Activated CD4-positive, alpha-beta T cell treated with anti-CD3 and anti-CD28 coated beads for 36 hours (primary cell): ENCODE results near the gene QSOX2. TPM values are rescaled to one million over a fixed set of nuclear protein-coding genes. Genes with fewer than 3 reads are reported as not detected.
A peak's percentile ranks its signal among the peaks of the same experiment; 100 is the strongest.

Experiments used
- ATAC-seq: fragments of 200-7000 bp; cut with Tn5 transposase; one replicate; pipeline ENCODE4 v1.10.0; 2021; ENCODE audit warnings: mild to moderate bottlenecking, moderate library complexity
- CTCF ChIA-PET: fragments of 350-600 bp; sonication (Branson Sonifier 250); formaldehyde crosslinking; loops from one replicate; lab custom pipeline; 2021; ENCODE audit warnings: antibody characterized with exemption; lab: Charles Lee
- POLR2A ChIA-PET: fragments of 350-600 bp; sonication (Branson Sonifier 250); formaldehyde crosslinking; loops from one replicate; lab custom pipeline; 2021; ENCODE audit warnings: antibody characterized with exemption, inconsistent platforms; lab: Charles Lee
- DNase-seq: peaks from one replicate; pipeline ENCODE4 v3.0.0-alpha.2; 2020
- H3K27ac Mint-ChIP-seq: one replicate; pipeline ENCODE4 v1.8.0; 2021; ENCODE audit warnings: mixed read lengths
- H3K27me3 Mint-ChIP-seq: one replicate; pipeline ENCODE4 v1.8.0; 2021; ENCODE audit warnings: mixed read lengths
- H3K36me3 Mint-ChIP-seq: one replicate; pipeline ENCODE4 v1.8.0; 2021; ENCODE audit warnings: low read depth, mixed read lengths
- H3K4me1 Mint-ChIP-seq: one replicate; pipeline ENCODE4 v1.8.0; 2021; ENCODE audit warnings: mixed read lengths
- H3K4me3 Mint-ChIP-seq: one replicate; pipeline ENCODE4 v1.8.0; 2021; ENCODE audit warnings: mild to moderate bottlenecking, moderate library complexity, mixed read lengths
- H3K9me3 Mint-ChIP-seq: one replicate; pipeline ENCODE4 v1.8.0; 2021; ENCODE audit warnings: low read depth, mixed read lengths
- intact Hi-C, 2 experiments: fragments of 100-400 bp; cut with DNase I in 1 of 2; cut with micrococcal nuclease in 1 of 2; formaldehyde crosslinking; loops; one replicate each; pipeline versions ENCODE4 v1.14.2 to v1.15.1; 2022 to 2024; cut with DNase I, micrococcal nuclease
- total RNA-seq, 2 experiments: library from RNA; stranded (reverse); gene quantifications; one replicate each; pipeline ENCODE4 v1.2.3, GENCODE V29; 2021

Gene QSOX2
- total RNA-seq, 2 experiments from 2014 or later: 18.1 to 21.2 TPM

DNA sequence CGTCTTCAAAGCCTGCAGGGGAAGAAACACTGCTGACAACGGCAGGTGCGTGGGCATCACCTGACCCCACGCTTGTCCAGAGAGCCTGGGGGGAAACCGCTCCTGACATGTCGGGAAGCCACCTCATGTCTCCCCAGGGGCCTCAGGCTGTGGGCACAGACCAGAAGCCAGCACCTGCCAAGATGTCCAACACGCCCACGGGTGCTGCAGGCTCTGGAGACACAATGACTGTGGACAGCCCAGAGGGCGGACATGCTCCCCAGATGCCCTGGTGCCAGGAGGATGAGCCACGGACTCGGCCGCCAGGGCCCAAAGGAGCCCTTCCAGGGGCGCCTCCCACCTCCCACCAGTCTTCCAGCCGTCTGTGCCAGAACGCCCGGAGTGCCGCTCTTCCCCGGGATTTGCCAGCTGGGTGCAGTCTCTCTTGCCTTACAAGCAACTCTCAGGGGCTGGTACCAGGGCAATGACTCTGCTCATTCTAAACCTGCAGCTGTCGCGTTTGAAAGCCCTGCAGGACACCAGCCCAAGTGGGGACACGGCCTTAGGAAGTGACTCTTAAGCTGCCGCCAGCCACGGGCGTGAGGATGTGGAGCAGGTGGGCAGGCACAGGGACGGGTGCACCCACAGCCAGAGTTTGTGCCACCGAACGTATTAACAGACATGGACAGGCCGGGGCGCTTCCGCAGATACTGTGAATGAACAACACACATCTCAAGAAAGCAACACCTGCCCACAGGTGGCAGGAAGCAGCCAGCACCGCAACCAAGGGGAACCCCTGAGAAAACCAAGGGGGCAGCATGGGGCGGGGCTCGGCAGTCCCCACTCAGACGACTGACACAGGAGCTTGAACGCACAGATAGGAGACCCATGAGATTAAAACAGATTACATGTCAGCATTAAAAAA, 33.9 kb downstream of the QSOX2 start:
- DNase-seq: no peak
- ATAC-seq: no peak
- Mint-ChIP-seq H3K4me3 (no peak overlapping the region), H3K9me3 (no peaks in the 10 kb centered on the region), H3K27me3 (no peaks in the 10 kb centered on the region), H3K27ac (no peak overlapping the region), H3K36me3 (peaks cover 45% of the 10 kb centered on the region), H3K4me1 (no peaks in the 10 kb centered on the region)
- ChIA-PET CTCF (no interaction called here), POLR2A (no interaction called here)
- intact Hi-C loops: no loop called here

DNA sequence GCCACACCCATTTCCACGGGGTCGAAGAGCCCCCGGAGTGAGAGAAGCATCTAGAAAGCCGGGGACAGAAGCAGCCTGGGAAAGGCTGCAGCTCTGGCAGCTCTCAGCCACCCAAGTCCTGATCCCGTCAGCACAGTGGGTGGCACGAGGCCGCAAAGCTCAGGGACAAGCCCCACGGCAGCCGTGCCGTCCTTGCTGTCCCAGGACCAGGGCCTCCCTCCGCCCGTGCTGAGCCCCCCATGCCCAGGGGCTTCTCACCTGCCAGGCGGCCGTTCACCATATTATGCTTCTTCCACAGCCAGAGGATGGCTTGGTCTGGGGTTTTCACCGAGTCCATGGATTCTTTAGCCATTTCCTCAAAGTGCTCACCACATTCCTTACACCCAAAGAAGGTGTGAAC, 34.6 kb downstream of the QSOX2 start:
- DNase-seq: no peak
- Mint-ChIP-seq H3K9me3 (no peaks in the 10 kb centered on the region), H3K27ac (no peak overlapping the region), H3K4me3 (no peak overlapping the region), H3K36me3 (peaks cover 42% of the 10 kb centered on the region), H3K4me1 (no peaks in the 10 kb centered on the region), H3K27me3 (no peaks in the 10 kb centered on the region)
- intact Hi-C loops: no loop called here
- POLR2A ChIA-PET: no interaction called here
- no peak for ATAC-seq
- CTCF ChIA-PET: no interaction called here

DNA sequence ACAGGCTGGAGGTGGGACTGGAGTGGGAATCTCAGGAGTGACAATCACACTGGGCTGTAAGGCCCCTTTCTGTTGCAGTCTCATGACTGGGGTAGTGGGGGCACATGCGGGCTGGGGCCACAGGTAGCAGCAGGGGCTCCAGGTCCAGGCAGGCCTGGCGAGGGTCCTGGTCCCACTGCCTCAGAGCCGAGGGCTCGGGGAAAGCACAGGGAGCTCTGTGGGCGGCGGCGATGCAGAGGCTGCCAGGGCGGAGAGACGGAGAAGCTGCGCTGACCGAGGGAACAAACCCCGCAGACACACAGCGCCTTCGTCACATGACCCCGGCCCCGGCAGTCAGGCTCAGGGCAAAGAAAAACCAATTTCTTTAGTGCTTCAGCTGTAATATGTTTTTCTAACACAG, 35.3 kb downstream of the QSOX2 start:
- no peak overlapping the region for H3K27ac Mint-ChIP-seq
- no peaks in the 10 kb centered on the region for H3K27me3 Mint-ChIP-seq
- ATAC-seq (no peak), DNase-seq (no peak)
- H3K9me3 Mint-ChIP-seq: no peaks in the 10 kb centered on the region
- ChIA-PET CTCF (no interaction called here), POLR2A (no interaction called here)
- no peaks in the 10 kb centered on the region for H3K4me1 Mint-ChIP-seq
- H3K36me3 Mint-ChIP-seq: peaks cover 35% of the 10 kb centered on the region
- no peak overlapping the region for H3K4me3 Mint-ChIP-seq
- intact Hi-C loops: no loop called here

DNA sequence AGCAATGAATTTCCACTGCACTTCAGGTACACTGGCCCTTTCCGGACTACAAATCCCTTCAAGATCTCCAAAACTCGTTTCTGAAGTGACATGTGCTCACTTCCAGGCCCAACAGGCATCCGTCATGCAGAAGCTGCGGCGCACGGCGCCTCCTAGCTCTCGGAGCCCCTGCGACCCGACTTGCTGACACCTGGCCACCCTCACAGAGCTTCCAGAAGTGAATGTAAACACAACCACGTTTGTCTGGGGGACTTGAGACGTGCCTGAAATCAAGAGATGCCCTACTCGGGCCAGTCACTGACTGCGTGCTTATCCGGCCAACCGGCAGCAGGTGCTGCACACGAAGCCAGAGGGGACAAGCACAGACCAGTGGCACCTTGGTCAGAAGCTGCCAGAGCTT, 35.8 kb downstream of the QSOX2 start:
- no peak for DNase-seq
- no peaks in the 10 kb centered on the region for H3K4me1 Mint-ChIP-seq
- H3K36me3 Mint-ChIP-seq: peaks cover 30% of the 10 kb centered on the region
- no peaks in the 10 kb centered on the region for H3K27me3 Mint-ChIP-seq
- H3K9me3 Mint-ChIP-seq: no peaks in the 10 kb centered on the region
- ATAC-seq: no peak
- intact Hi-C loops: no loop called here
- ChIA-PET CTCF (no interaction called here), POLR2A (no interaction called here)
- no peak overlapping the region for H3K27ac Mint-ChIP-seq
- H3K4me3 Mint-ChIP-seq: no peak overlapping the region

DNA sequence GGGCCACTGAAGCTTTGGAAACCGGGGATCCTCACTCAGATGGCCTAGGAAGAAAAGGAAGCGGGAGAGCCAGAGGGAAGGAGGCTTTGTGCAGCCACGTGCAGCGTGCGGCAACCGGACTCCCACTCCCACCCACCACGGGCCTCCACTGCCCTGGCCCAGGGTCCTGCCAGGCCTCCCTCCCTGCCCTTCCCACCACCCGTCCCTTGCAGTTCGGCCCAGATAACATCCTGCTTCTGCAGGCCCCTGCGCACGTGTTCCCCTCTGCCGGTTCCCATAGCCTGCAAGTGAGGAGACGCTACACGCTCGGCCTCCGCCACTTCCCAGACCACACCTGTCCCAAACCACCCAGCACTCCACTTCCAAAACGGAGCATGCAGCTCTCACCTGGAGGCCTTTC, 36.4 kb downstream of the QSOX2 start:
- no peak overlapping the region for H3K27ac Mint-ChIP-seq
- no peak overlapping the region for H3K4me3 Mint-ChIP-seq
- ATAC-seq (no peak), DNase-seq (no peak)
- ChIA-PET POLR2A (no interaction called here), CTCF (no interaction called here)
- peaks cover 2% of the 10 kb centered on the region for H3K27me3 Mint-ChIP-seq
- H3K36me3 Mint-ChIP-seq: peaks cover 25% of the 10 kb centered on the region
- no peaks in the 10 kb centered on the region for H3K9me3 Mint-ChIP-seq
- intact Hi-C loops: no loop called here
- H3K4me1 Mint-ChIP-seq: no peaks in the 10 kb centered on the region

DNA sequence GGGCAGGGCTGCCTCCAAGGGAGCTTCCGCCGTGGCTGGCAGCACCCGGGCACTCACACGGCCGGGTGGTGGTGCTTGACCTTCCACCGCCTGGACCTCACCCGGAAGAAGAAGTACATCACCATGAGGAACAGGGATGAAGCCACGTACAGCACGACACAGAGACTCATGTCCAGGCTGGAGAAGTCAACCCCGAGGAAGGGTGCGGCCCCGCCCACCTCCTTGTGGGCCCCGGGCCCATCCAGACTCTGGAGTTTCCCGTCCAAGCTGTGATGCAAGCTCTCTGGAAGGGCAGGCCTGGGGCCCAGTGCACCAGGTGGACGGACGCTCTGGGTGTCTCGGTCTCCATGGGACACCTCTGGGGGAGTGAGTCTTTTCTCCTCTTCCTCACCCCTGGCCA, 36.9 kb downstream of the QSOX2 start:
- intact Hi-C loops: no loop called here
- Mint-ChIP-seq H3K27me3 (peaks cover 6% of the 10 kb centered on the region), H3K9me3 (no peaks in the 10 kb centered on the region), H3K4me3 (no peak overlapping the region), H3K27ac (no peak overlapping the region), H3K4me1 (no peaks in the 10 kb centered on the region), H3K36me3 (peaks cover 19% of the 10 kb centered on the region)
- ChIA-PET CTCF (no interaction called here), POLR2A (no interaction called here)
- no peak for ATAC-seq
- no peak for DNase-seq

DNA sequence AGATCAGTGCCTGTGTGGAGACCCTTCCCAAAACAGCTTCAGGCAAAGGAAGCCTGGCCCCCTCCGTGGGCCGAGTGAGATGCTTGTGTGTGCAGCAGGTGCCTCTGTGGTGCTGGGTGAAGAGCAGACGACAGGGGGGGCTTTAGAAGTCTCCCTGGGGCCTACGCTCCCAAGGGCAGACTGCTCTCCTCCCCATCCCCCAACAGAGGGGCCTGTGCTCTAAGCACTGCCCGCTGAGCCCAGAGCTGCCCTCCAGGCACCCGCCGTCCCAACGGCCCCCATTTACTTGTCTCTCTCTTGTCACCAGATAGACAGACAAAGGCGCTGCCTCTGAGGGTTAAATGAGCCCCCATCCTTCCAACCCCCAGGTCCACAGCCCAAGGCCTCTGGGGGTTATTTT, 38.0 kb downstream of the QSOX2 start:
- CTCF ChIA-PET: no interaction called here
- peaks cover 10% of the 10 kb centered on the region for H3K36me3 Mint-ChIP-seq

DNA sequence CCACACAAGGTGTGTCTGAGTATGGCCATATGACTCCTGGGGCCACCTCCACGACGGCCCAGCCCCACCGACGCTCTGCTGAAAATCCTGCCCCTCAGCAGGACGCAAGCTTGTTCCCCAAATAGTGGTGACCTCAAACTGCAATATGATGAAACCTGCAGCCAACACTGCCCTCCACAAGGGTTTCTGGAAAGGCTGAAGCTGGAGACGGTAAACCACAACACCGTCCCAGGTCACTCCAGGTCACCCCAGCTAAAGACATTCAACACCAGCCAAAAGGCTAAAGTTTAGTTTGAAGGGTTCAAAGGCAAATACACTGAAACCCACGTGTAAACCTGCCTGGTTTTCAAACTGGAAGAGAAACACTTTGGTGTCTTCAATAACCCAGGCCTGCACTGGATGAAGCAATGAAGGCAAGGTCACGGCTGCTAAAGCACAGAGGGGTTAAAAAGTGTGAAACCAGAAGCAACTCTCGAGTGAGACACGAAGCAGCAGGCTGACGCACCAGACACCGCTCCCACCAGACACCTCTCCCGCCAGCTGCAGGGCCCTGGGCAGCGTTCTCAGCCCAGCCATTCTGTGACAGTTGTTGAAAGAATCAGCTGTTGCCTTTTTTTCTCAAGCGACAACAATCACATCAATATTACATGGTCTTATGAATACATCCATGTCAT, 38.9 kb downstream of the QSOX2 start:
- ChIA-PET CTCF (no interaction called here), POLR2A (no interaction called here)
- ATAC-seq (no peak), DNase-seq (no peak)
- Mint-ChIP-seq H3K36me3 (peaks cover 6% of the 10 kb centered on the region), H3K27me3 (peaks cover 12% of the 10 kb centered on the region), H3K9me3 (no peaks in the 10 kb centered on the region), H3K4me3 (no peak overlapping the region), H3K27ac (no peak overlapping the region), H3K4me1 (no peaks in the 10 kb centered on the region)
- intact Hi-C loops: no loop called here

More for the DNA sequence above, 38.0 kb downstream of the QSOX2 start:
- no peak for DNase-seq
- ATAC-seq: no peak
- no peaks in the 10 kb centered on the region for H3K9me3 Mint-ChIP-seq
- POLR2A ChIA-PET: no interaction called here
- no peak overlapping the region for H3K27ac Mint-ChIP-seq
- no peaks in the 10 kb centered on the region for H3K4me1 Mint-ChIP-seq
- intact Hi-C loops: no loop called here
- H3K27me3 Mint-ChIP-seq: peaks cover 12% of the 10 kb centered on the region
- no peak overlapping the region for H3K4me3 Mint-ChIP-seq

DNA sequence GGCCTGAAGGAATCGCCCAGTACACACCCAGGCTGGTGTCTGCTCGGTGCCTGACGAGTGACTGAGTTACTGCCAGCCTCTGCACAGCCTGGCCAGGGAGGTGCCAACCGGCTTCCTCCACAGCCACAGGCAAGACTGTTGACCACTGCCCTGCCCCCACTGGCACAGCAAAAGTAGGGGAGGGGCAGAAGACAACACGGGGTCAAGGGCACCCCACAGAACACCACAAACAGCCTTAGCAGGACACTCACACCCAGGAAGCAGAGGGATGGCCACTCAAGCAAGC, 40.0 kb downstream of the QSOX2 start:
- H3K4me1 Mint-ChIP-seq: no peaks in the 10 kb centered on the region
- no peaks in the 10 kb centered on the region for H3K9me3 Mint-ChIP-seq
- no peak for DNase-seq
- no peak overlapping the region for H3K4me3 Mint-ChIP-seq
- ATAC-seq: no peak
- POLR2A ChIA-PET: no interaction called here
- CTCF ChIA-PET: no interaction called here
- intact Hi-C loops: no loop called here
- peaks cover 4% of the 10 kb centered on the region for H3K36me3 Mint-ChIP-seq
- peaks cover 17% of the 10 kb centered on the region for H3K27me3 Mint-ChIP-seq
- no peak overlapping the region for H3K27ac Mint-ChIP-seq

DNA sequence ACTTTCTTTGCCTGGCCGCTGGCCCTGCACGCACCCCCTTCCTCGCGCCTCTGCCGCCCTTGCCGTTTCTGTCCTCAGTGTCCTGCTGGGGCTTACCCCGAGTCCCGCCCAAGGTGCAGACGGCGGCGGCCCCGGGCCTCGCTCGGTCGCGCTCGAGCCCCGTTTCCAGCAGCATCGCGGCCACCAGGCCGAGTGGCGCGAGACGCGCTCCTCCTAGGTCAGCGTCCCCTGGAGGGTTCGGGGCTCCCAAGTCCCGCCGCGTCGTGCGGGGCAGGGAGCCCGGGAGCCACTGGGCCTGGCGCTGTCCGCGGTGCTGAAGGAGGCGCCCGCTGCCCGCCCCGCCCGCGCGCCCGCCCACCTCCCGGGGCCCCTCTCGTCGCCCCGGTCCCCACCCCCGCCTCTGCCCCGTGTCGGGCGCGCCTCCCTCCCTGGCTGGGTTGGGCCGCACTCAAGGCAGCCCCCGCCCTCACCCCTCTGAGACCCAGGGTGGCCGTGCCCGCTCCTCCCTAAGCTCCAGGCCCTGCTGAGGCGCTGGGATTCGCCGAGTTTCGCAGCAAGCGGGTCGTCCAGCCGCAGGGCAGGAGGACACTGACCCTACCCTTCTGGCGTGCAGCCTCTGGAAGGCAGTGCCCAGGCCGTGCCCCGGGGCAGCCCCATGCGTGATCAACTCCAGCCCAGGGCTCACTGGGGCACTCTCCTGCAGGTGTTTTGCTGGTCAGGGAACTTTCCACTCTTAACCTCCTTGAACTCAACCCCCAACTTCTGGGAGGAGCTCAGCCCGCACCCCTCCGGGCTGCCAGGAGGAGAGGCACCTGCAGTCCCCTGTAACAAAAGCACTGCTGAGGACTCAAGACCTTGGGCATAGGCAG, 40.5 kb downstream of the QSOX2 start, which contains the start of gene LHX3:
Gene LHX3, minus strand, starts transcription at position 291 of the 869 bp plus-strand sequence. Its CDS starts 116 bp downstream, at position 175.
- Mint-ChIP-seq H3K9me3 (no peaks in the 10 kb centered on the region), H3K27me3 (peaks cover 22% of the 10 kb centered on the region), H3K27ac (no peak within 1 kb of the TSS), H3K4me3 (no peak within 1 kb of the TSS), H3K36me3 (peaks cover 4% of the 10 kb centered on the region), H3K4me1 (no peaks in the 10 kb centered on the region)
- peak; percentile 55 for DNase-seq
- intact Hi-C loops: no loop called here
- ChIA-PET POLR2A (no interaction called here), CTCF (no interaction called here)
- peak; percentile 23 for ATAC-seq

DNA sequence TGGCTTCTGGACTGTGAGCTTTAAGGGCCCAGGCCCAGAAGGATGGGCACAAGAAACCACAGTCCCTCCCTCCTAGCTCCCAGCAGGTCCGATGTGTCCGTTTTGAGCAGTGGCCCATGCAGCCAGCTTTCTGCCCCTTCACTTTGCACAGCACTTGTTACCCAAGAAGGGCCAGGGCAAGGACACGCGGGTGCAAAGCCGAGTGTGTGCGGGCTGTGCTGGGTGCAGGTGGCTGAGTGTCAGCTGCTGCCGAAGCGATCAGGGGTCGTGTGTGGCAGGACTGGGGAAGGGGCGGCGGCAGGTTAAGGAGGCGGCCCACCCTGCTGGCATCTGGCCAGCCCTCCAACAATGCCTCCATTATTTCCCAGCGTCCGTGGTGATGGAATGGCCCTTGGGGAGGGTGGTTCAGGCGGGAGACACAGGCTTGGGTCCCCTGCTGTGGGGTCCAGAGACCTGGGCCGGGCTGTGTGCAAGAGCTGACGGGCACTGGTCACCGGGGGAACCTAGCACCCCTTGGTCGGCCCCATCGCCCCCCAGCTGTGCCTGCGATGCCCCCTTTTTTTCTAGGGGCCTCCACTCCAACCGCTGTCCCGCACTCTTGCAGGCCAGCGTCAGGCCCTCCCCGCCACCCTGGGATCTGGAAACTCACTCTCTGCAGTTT, 41.3 kb downstream of the QSOX2 start:
- ChIA-PET CTCF (no interaction called here), POLR2A (no interaction called here)
- Mint-ChIP-seq H3K4me1 (no peaks in the 10 kb centered on the region), H3K4me3 (no peak overlapping the region), H3K36me3 (peaks cover 4% of the 10 kb centered on the region), H3K27ac (no peak overlapping the region), H3K9me3 (no peaks in the 10 kb centered on the region), H3K27me3 (peaks cover 26% of the 10 kb centered on the region)
- intact Hi-C loops: no loop called here
- DNase-seq: no peak
- ATAC-seq: no peak
